HG03469 (cell line): ENCODE results near the gene FCAMR.

ENCODE experiments used
- ATAC-seq: cut with Tn5 transposase; IDR thresholded peaks from one replicate; pipeline ENCODE4 v1.9.1; 2021; ENCODE audit warnings: mild to moderate bottlenecking, moderate library complexity, moderate number of reproducible peaks; ENCODE audit not compliant: unreplicated experiment

Gene FCAMR

GRCh38 chr1:206912445-206913095 is 57.7 kb downstream of the FCAMR start:
- no peak for ATAC-seq

- ATAC-seq, result no peak
Measured at GRCh38 chr1:206911064-206911663, 59.1 kb downstream of the FCAMR start.

- ATAC-seq, result no peak
Measured at GRCh38 chr1:206909883-206910318, 60.4 kb downstream of the FCAMR start.

GRCh38 chr1:206909161-206909882 is 60.9 kb downstream of the FCAMR start:
- ATAC-seq, result no peak

GRCh38 chr1:206908038-206908437 is 62.2 kb downstream of the FCAMR start:
- ATAC-seq, result no peak
